ENCODE data around the gene TNFRSF4. TPM values are rescaled to one million over a fixed set of nuclear protein-coding genes. Genes with fewer than 3 reads are reported as not detected.

Gene TNFRSF4
- total and polyA plus RNA-seq, 9 of the 15 experiments (the other 6 are each of a cell fraction or from before 2014, with no cell fraction given) = 0.07 to 0.44 (median 0.19) TPM; not detected in 5

DNA sequence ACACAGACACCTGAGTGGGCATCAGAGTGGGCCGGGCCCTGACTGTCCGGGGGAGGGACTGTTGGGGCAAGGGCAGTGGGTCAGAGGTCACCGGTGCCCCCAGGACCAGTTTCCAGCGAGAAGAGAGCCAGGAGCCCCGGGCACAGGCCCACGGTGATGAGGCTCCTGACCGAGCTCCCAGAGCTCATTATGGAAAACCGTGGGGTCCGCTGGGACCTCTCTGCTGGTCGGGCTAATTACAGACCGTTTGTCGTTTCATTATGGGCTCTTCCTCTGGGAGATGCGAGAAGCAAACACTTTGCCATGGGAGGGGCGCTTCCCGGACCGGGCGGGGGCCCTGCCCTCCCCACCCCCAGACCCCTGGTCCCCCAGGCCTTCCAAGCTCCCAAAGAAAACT is 52.3 kb downstream of the TNFRSF4 start (continued):
- TF ChIP-seq, protein P1, sequence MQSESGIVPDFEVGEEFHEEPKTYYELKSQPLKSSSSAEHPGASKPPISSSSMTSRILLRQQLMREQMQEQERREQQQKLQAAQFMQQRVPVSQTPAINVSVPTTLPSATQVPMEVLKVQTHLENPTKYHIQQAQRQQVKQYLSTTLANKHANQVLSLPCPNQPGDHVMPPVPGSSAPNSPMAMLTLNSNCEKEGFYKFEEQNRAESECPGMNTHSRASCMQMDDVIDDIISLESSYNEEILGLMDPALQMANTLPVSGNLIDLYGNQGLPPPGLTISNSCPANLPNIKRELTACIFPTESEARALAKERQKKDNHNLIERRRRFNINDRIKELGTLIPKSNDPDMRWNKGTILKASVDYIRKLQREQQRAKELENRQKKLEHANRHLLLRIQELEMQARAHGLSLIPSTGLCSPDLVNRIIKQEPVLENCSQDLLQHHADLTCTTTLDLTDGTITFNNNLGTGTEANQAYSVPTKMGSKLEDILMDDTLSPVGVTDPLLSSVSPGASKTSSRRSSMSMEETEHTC (IDR thresholded peaks at IDR 0.05) = no peak
- TF ChIP-seq, protein P2, sequence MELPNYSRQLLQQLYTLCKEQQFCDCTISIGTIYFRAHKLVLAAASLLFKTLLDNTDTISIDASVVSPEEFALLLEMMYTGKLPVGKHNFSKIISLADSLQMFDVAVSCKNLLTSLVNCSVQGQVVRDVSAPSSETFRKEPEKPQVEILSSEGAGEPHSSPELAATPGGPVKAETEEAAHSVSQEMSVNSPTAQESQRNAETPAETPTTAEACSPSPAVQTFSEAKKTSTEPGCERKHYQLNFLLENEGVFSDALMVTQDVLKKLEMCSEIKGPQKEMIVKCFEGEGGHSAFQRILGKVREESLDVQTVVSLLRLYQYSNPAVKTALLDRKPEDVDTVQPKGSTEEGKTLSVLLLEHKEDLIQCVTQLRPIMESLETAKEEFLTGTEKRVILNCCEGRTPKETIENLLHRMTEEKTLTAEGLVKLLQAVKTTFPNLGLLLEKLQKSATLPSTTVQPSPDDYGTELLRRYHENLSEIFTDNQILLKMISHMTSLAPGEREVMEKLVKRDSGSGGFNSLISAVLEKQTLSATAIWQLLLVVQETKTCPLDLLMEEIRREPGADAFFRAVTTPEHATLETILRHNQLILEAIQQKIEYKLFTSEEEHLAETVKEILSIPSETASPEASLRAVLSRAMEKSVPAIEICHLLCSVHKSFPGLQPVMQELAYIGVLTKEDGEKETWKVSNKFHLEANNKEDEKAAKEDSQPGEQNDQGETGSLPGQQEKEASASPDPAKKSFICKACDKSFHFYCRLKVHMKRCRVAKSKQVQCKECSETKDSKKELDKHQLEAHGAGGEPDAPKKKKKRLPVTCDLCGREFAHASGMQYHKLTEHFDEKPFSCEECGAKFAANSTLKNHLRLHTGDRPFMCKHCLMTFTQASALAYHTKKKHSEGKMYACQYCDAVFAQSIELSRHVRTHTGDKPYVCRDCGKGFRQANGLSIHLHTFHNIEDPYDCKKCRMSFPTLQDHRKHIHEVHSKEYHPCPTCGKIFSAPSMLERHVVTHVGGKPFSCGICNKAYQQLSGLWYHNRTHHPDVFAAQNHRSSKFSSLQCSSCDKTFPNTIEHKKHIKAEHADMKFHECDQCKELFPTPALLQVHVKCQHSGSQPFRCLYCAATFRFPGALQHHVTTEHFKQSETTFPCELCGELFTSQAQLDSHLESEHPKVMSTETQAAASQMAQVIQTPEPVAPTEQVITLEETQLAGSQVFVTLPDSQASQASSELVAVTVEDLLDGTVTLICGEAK (IDR thresholded peaks at IDR 0.05) = no peak
- TF ChIP-seq, protein P2 (CRISPR knock-in tag; IDR thresholded peaks at IDR 0.05) = no peak
- TF ChIP-seq, protein P3, sequence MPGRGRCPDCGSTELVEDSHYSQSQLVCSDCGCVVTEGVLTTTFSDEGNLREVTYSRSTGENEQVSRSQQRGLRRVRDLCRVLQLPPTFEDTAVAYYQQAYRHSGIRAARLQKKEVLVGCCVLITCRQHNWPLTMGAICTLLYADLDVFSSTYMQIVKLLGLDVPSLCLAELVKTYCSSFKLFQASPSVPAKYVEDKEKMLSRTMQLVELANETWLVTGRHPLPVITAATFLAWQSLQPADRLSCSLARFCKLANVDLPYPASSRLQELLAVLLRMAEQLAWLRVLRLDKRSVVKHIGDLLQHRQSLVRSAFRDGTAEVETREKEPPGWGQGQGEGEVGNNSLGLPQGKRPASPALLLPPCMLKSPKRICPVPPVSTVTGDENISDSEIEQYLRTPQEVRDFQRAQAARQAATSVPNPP (IDR thresholded peaks at IDR 0.05; ENCODE audit: borderline replicate concordance, insufficient read depth, insufficient read length) = no peak
- TF ChIP-seq, protein P4, sequence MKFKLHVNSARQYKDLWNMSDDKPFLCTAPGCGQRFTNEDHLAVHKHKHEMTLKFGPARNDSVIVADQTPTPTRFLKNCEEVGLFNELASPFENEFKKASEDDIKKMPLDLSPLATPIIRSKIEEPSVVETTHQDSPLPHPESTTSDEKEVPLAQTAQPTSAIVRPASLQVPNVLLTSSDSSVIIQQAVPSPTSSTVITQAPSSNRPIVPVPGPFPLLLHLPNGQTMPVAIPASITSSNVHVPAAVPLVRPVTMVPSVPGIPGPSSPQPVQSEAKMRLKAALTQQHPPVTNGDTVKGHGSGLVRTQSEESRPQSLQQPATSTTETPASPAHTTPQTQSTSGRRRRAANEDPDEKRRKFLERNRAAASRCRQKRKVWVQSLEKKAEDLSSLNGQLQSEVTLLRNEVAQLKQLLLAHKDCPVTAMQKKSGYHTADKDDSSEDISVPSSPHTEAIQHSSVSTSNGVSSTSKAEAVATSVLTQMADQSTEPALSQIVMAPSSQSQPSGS (CRISPR knock-in tag; IDR thresholded peaks at IDR 0.05) = no peak
- TF ChIP-seq DNMT1 (IDR thresholded peaks at IDR 0.05) (no peak), ATF1 (CRISPR knock-in tag; IDR thresholded peaks at IDR 0.05) (no peak), ATF1 (tag; IDR thresholded peaks at IDR 0.05) (no peak), NFXL1 (CRISPR knock-in tag; IDR thresholded peaks at IDR 0.05) (no peak), ERF (CRISPR knock-in tag; IDR thresholded peaks at IDR 0.05) (no peak), POLR3A (IDR thresholded peaks at IDR 0.05; ENCODE audit: borderline replicate concordance, extremely low read depth, insufficient read depth, insufficient read length) (no peak)

Measured in K562 (cell line).